Germinal center (tissue), 1 donor: ENCODE measurements around the gene MELK.

Experiments
- DNase-seq: peaks from one replicate; pipeline ENCODE4 v3.0.0; 2012; ENCODE audit warnings: mixed read lengths, low spot score

The MELK gene

GRCh38 chr9:36584620-36585460, 12.1 kb downstream of the MELK start:
- DNase-seq: no peak

GRCh38 chr9:36590231-36590630, 17.5 kb downstream of the MELK start:
- DNase-seq: no peak

GRCh38 chr9:36592801-36593583, 20.3 kb downstream of the MELK start:
- no peak for DNase-seq

GRCh38 chr9:36594213-36594612, 21.5 kb downstream of the MELK start:
- DNase-seq: no peak

GRCh38 chr9:36597412-36598178, 24.9 kb downstream of the MELK start:
- DNase-seq: peak; percentile 40

- no peak for DNase-seq
Observed at GRCh38 chr9:36598273-36598672, 25.6 kb downstream of the MELK start.

- DNase-seq: no peak
Observed at GRCh38 chr9:36603006-36603405, 30.3 kb downstream of the MELK start.

- no peak for DNase-seq
Observed at GRCh38 chr9:36609306-36609705, 36.6 kb downstream of the MELK start.

- DNase-seq: no peak
Observed at GRCh38 chr9:36622121-36622520, 49.4 kb downstream of the MELK start.

- no peak for DNase-seq
Observed at GRCh38 chr9:36623280-36623679, 50.6 kb downstream of the MELK start.

GRCh38 chr9:36625006-36625615, 52.4 kb downstream of the MELK start:
- DNase-seq: no peak

GRCh38 chr9:36632892-36633291, 60.2 kb downstream of the MELK start:
- DNase-seq: peak; percentile 25

GRCh38 chr9:36637491-36638270, 65.0 kb downstream of the MELK start:
- DNase-seq: peak; percentile 5

GRCh38 chr9:36640771-36641381, 68.2 kb downstream of the MELK start:
- DNase-seq: peak; percentile 29

GRCh38 chr9:36642817-36643216, 70.1 kb downstream of the MELK start:
- DNase-seq: no peak

- DNase-seq: no peak
Observed at GRCh38 chr9:36656842-36657241, 84.1 kb downstream of the MELK start.

- no peak for DNase-seq
Observed at GRCh38 chr9:36659500-36659899, 86.8 kb downstream of the MELK start.

- no peak for DNase-seq
Observed at GRCh38 chr9:36664806-36665205, 92.1 kb downstream of the MELK start.

GRCh38 chr9:36665387-36665786, 92.7 kb downstream of the MELK start:
- DNase-seq: no peak

- DNase-seq: no peak
Observed at GRCh38 chr9:36665921-36666431, 93.3 kb downstream of the MELK start.

GRCh38 chr9:36671561-36671960, 98.9 kb downstream of the MELK start:
- DNase-seq: no peak
